GM18867 (cell line): ENCODE results near the gene ANXA11.
"Not testable (repeated sequence)": the region's sequence is repeated elsewhere in the genome, so short reads cannot be mapped to it uniquely, and the experiment has no call there.

Experiments used
- ATAC-seq: cut with Tn5 transposase; IDR thresholded peaks from one replicate; pipeline ENCODE4 v1.9.1; 2021; ENCODE audit warnings: mild to moderate bottlenecking, moderate library complexity; ENCODE audit not compliant: unreplicated experiment

The ANXA11 gene

GRCh38 chr10:80205477-80206276 lies at the start of gene ANXA11:
TSS of gene ANXA11 (minus strand) at chr10:80205537. CDS start at chr10:80172861, 32,676 bp downstream.
- ATAC-seq, result peak; percentile 88

- not testable (repeated sequence) for ATAC-seq
Measured at GRCh38 chr10:80254726-80255125, 49.4 kb upstream of the ANXA11 start.

- ATAC-seq, result peak; percentile 8
Measured at GRCh38 chr10:80253963-80254271, 48.6 kb upstream of the ANXA11 start.

- peak; percentile 71 for ATAC-seq
Measured at GRCh38 chr10:80253266-80253962, 48.1 kb upstream of the ANXA11 start.

- ATAC-seq, result no peak
Measured at GRCh38 chr10:80252296-80252887, 47.1 kb upstream of the ANXA11 start.

- ATAC-seq, result not testable (repeated sequence)
Measured at GRCh38 chr10:80251703-80252280, 46.5 kb upstream of the ANXA11 start.

- ATAC-seq, result peak; percentile 45
Measured at GRCh38 chr10:80250399-80250798, 45.1 kb upstream of the ANXA11 start.

GRCh38 chr10:80249906-80250305 lies 44.6 kb upstream of the ANXA11 start:
- not testable (repeated sequence) for ATAC-seq

- not testable (repeated sequence) for ATAC-seq
Measured at GRCh38 chr10:80247611-80248010, 42.3 kb upstream of the ANXA11 start.

- not testable (repeated sequence) for ATAC-seq
Measured at GRCh38 chr10:80244371-80244770, 39.0 kb upstream of the ANXA11 start.

GRCh38 chr10:80242341-80242740 lies 37.0 kb upstream of the ANXA11 start:
- ATAC-seq, result not testable (repeated sequence)

- not testable (repeated sequence) for ATAC-seq
Measured at GRCh38 chr10:80236457-80236856, 31.1 kb upstream of the ANXA11 start.

- ATAC-seq, result peak; percentile 100
Measured at GRCh38 chr10:80234331-80235235, 29.2 kb upstream of the ANXA11 start.

- not testable (repeated sequence) for ATAC-seq
Measured at GRCh38 chr10:80233871-80234270, 28.5 kb upstream of the ANXA11 start.

GRCh38 chr10:80226723-80227122 lies 21.4 kb upstream of the ANXA11 start:
- ATAC-seq, result not testable (repeated sequence)

- ATAC-seq, result not testable (repeated sequence)
Measured at GRCh38 chr10:80223031-80223419, 17.7 kb upstream of the ANXA11 start.

GRCh38 chr10:80218878-80219277 lies 13.5 kb upstream of the ANXA11 start:
- peak; percentile 89 for ATAC-seq

GRCh38 chr10:80214368-80214982 lies 9.1 kb upstream of the ANXA11 start:
- ATAC-seq, result not testable (repeated sequence)

GRCh38 chr10:80212535-80213115 lies 7.3 kb upstream of the ANXA11 start:
- not testable (repeated sequence) for ATAC-seq

- no peak for ATAC-seq
Measured at GRCh38 chr10:80211786-80212185, 6.4 kb upstream of the ANXA11 start.
